ENCODE data around the gene ESYT2.
"Not testable (repeated sequence)": the region's sequence is repeated elsewhere in the genome, so short reads cannot be mapped to it uniquely, and the experiment has no call there.

ESYT2 gene

GRCh38 chr7:158706710-158707590 lies 122.4 kb downstream of the ESYT2 start:
- H3K36me3 ChIP-seq (ENCODE audit: control insufficient read depth, insufficient read depth, low read length): no peaks in the 10 kb centered on the region
- no CpG with 5 or more reads among the region's 29 CpGs for WGBS (ENCODE audit: insufficient coverage, insufficient read length)
- DNase-seq (ENCODE audit: low read depth, low spot score): no peak
- H3K9me3 ChIP-seq (ENCODE audit: control insufficient read depth, insufficient read depth, low read length): no peaks in the 10 kb centered on the region
- H3K4me1 ChIP-seq (ENCODE audit: control insufficient read depth, insufficient read depth, low read length): 0 out of 2 replicates have a peak, but pooled peaks cover 1% of the 10 kb centered on the region
- H3K27me3 ChIP-seq (ENCODE audit: control insufficient read depth, insufficient read depth, low read length): no peaks in the 10 kb centered on the region
- H3K27ac ChIP-seq (ENCODE audit: low read length): no peak overlapping the region
- no peak overlapping the region for H3K4me3 ChIP-seq (ENCODE audit: low read length)

GRCh38 chr7:158706273-158706704 lies 123.0 kb downstream of the ESYT2 start:
- DNase-seq (ENCODE audit: low read depth, low spot score): no peak
- Histone ChIP-seq H3K4me1 (ENCODE audit: control insufficient read depth, insufficient read depth, low read length) (0 out of 2 replicates have a peak, but pooled peaks cover 1% of the 10 kb centered on the region), H3K4me3 (ENCODE audit: low read length) (no peak overlapping the region), H3K27ac (ENCODE audit: low read length) (no peak overlapping the region), H3K27me3 (ENCODE audit: control insufficient read depth, insufficient read depth, low read length) (no peaks in the 10 kb centered on the region), H3K9me3 (ENCODE audit: control insufficient read depth, insufficient read depth, low read length) (no peaks in the 10 kb centered on the region), H3K36me3 (ENCODE audit: control insufficient read depth, insufficient read depth, low read length) (no peaks in the 10 kb centered on the region)
- WGBS (ENCODE audit: insufficient coverage, insufficient read length): no CpG with 5 or more reads among the region's 5 CpGs

- no CpG with 5 or more reads among the region's 22 CpGs for WGBS (ENCODE audit: insufficient coverage, insufficient read length)
- peaks cover 3% of the 10 kb centered on the region; the same call in 1 of the 2 replicates for H3K36me3 ChIP-seq (ENCODE audit: control insufficient read depth, insufficient read depth, low read length)
- no peak for DNase-seq (ENCODE audit: low read depth, low spot score)
These were observed 124.0 kb downstream of the ESYT2 start for GRCh38 chr7:158705234-158705850.

GRCh38 chr7:158704524-158705233 lies 124.6 kb downstream of the ESYT2 start, which contains the start of gene NCAPG2:
TSS of gene NCAPG2 (minus strand) at chr7:158704804. CDS start at chr7:158701899, 2,905 bp downstream.
- H3K4me1 ChIP-seq (ENCODE audit: control insufficient read depth, insufficient read depth, low read length): peaks cover 3% of the 10 kb centered on the region; the same call in 1 of the 2 replicates
- H3K9me3 ChIP-seq (ENCODE audit: control insufficient read depth, insufficient read depth, low read length): no peaks in the 10 kb centered on the region
- H3K27ac ChIP-seq (ENCODE audit: low read length): no peak within 1 kb of the TSS
- H3K4me3 ChIP-seq (ENCODE audit: low read length): peak within 1 kb of the TSS; percentile 63
- peak; percentile 73 for DNase-seq (ENCODE audit: low read depth, low spot score)
- peaks cover 3% of the 10 kb centered on the region; the same call in 1 of the 2 replicates for H3K36me3 ChIP-seq (ENCODE audit: control insufficient read depth, insufficient read depth, low read length)
- no CpG with 5 or more reads among the region's 78 CpGs for WGBS (ENCODE audit: insufficient coverage, insufficient read length)
- H3K27me3 ChIP-seq (ENCODE audit: control insufficient read depth, insufficient read depth, low read length): no peaks in the 10 kb centered on the region

More at GRCh38 chr7:158705234-158705850, 124.0 kb downstream of the ESYT2 start:
- Histone ChIP-seq H3K4me3 (ENCODE audit: low read length) (peak overlapping the region; percentile 40), H3K9me3 (ENCODE audit: control insufficient read depth, insufficient read depth, low read length) (no peaks in the 10 kb centered on the region), H3K4me1 (ENCODE audit: control insufficient read depth, insufficient read depth, low read length) (peaks cover 3% of the 10 kb centered on the region; the same call in 1 of the 2 replicates), H3K27ac (ENCODE audit: low read length) (no peak overlapping the region), H3K27me3 (ENCODE audit: control insufficient read depth, insufficient read depth, low read length) (no peaks in the 10 kb centered on the region)

- not testable (repeated sequence) for DNase-seq (ENCODE audit: low read depth, low spot score); H3K27me3 ChIP-seq (ENCODE audit: control insufficient read depth, insufficient read depth, low read length); H3K36me3 ChIP-seq (ENCODE audit: control insufficient read depth, insufficient read depth, low read length); H3K9me3 ChIP-seq (ENCODE audit: control insufficient read depth, insufficient read depth, low read length); H3K4me1 ChIP-seq (ENCODE audit: control insufficient read depth, insufficient read depth, low read length); H3K27ac ChIP-seq (ENCODE audit: low read length)
- peak overlapping the region; percentile 63 for H3K4me3 ChIP-seq (ENCODE audit: low read length)
- no CpG with 5 or more reads among the region's 23 CpGs for WGBS (ENCODE audit: insufficient coverage, insufficient read length)
These were observed 125.4 kb downstream of the ESYT2 start for GRCh38 chr7:158703679-158704523.

GRCh38 chr7:158702944-158703343 lies 126.4 kb downstream of the ESYT2 start:
- no CpG with 5 or more reads among the region's 3 CpGs for WGBS (ENCODE audit: insufficient coverage, insufficient read length)
- H3K4me3 ChIP-seq (ENCODE audit: low read length): no peak overlapping the region; the same call in 1 of the 2 replicates
- peaks cover 4% of the 10 kb centered on the region; the same call in 1 of the 2 replicates for H3K4me1 ChIP-seq (ENCODE audit: control insufficient read depth, insufficient read depth, low read length)
- H3K27ac ChIP-seq (ENCODE audit: low read length): no peak overlapping the region
- DNase-seq (ENCODE audit: low read depth, low spot score): no peak
- H3K27me3 ChIP-seq (ENCODE audit: control insufficient read depth, insufficient read depth, low read length): no peaks in the 10 kb centered on the region
- H3K9me3 ChIP-seq (ENCODE audit: control insufficient read depth, insufficient read depth, low read length): no peaks in the 10 kb centered on the region
- peaks cover 7% of the 10 kb centered on the region; the same call in 1 of the 2 replicates for H3K36me3 ChIP-seq (ENCODE audit: control insufficient read depth, insufficient read depth, low read length)

- Histone ChIP-seq H3K4me3 (ENCODE audit: low read length) (no peak overlapping the region), H3K27ac (ENCODE audit: low read length) (no peak overlapping the region), H3K36me3 (ENCODE audit: control insufficient read depth, insufficient read depth, low read length) (peaks cover 7% of the 10 kb centered on the region; the same call in 1 of the 2 replicates), H3K4me1 (ENCODE audit: control insufficient read depth, insufficient read depth, low read length) (peaks cover 4% of the 10 kb centered on the region; the same call in 1 of the 2 replicates), H3K9me3 (ENCODE audit: control insufficient read depth, insufficient read depth, low read length) (no peaks in the 10 kb centered on the region), H3K27me3 (ENCODE audit: control insufficient read depth, insufficient read depth, low read length) (no peaks in the 10 kb centered on the region)
- WGBS (ENCODE audit: insufficient coverage, insufficient read length): no CpG with 5 or more reads among the region's 4 CpGs
- DNase-seq (ENCODE audit: low read depth, low spot score): peak; percentile 33
These were observed 127.1 kb downstream of the ESYT2 start for GRCh38 chr7:158702196-158702595.

- Histone ChIP-seq H3K4me3 (ENCODE audit: low read length) (no peak overlapping the region), H3K27me3 (ENCODE audit: control insufficient read depth, insufficient read depth, low read length) (no peaks in the 10 kb centered on the region), H3K27ac (ENCODE audit: low read length) (no peak overlapping the region), H3K9me3 (ENCODE audit: control insufficient read depth, insufficient read depth, low read length) (no peaks in the 10 kb centered on the region), H3K4me1 (ENCODE audit: control insufficient read depth, insufficient read depth, low read length) (peaks cover 4% of the 10 kb centered on the region; the same call in 1 of the 2 replicates), H3K36me3 (ENCODE audit: control insufficient read depth, insufficient read depth, low read length) (peaks cover 17% of the 10 kb centered on the region; the same call in 1 of the 2 replicates)
- WGBS (ENCODE audit: insufficient coverage, insufficient read length): no CpG with 5 or more reads among the region's 5 CpGs
- DNase-seq (ENCODE audit: low read depth, low spot score): no peak
These were observed 129.3 kb downstream of the ESYT2 start for GRCh38 chr7:158700008-158700407.

- Histone ChIP-seq H3K4me1 (ENCODE audit: control insufficient read depth, insufficient read depth, low read length) (peaks cover 4% of the 10 kb centered on the region; the same call in 1 of the 2 replicates), H3K36me3 (ENCODE audit: control insufficient read depth, insufficient read depth, low read length) (peaks cover 21% of the 10 kb centered on the region; the same call in 1 of the 2 replicates), H3K27me3 (ENCODE audit: control insufficient read depth, insufficient read depth, low read length) (no peaks in the 10 kb centered on the region), H3K4me3 (ENCODE audit: low read length) (no peak overlapping the region), H3K9me3 (ENCODE audit: control insufficient read depth, insufficient read depth, low read length) (no peaks in the 10 kb centered on the region), H3K27ac (ENCODE audit: low read length) (no peak overlapping the region)
- no peak for DNase-seq (ENCODE audit: low read depth, low spot score)
- no CpG with 5 or more reads among the region's 1 CpG for WGBS (ENCODE audit: insufficient coverage, insufficient read length)
These were observed 130.0 kb downstream of the ESYT2 start for GRCh38 chr7:158699341-158699740.

All from iPS DF 6.9 (cell line).